Suprapubic skin (tissue), 4 donors: ENCODE results near the gene CLECL1.

ENCODE experiments used
- CTCF ChIP-seq, 2 donors: fragments of 200-600 bp in 1 of 2; fragments of 450-650 bp in 1 of 2; sonication (generic) in 1 of 2; IDR thresholded peaks; one replicate each; pipeline ENCODE4 v1.5.1; 2016 to 2019; ENCODE audit warnings: antibody characterized with exemption in 2 of 2, mild to moderate bottlenecking in 1 of 2, moderate library complexity in 1 of 2
- POLR2A ChIP-seq, 2 donors: fragments of 450-650 bp; IDR thresholded peaks; one replicate each; pipeline ENCODE4 v1.6.1; 2017; ENCODE audit warnings: antibody characterized with exemption in 2 of 2, mild to moderate bottlenecking in 2 of 2, moderate library complexity in 2 of 2
- POLR2AphosphoS5 ChIP-seq, 3 donors: sonication (generic); formaldehyde crosslinking; IDR thresholded peaks; one replicate each; pipeline ENCODE4 v1.6.1; 2017; ENCODE audit warnings: antibody characterized with exemption in 3 of 3

- TF ChIP-seq CTCF (IDR thresholded peaks at IDR 0.05), result no peak
- no peak for TF ChIP-seq POLR2A (IDR thresholded peaks at IDR 0.05)
- no peak for TF ChIP-seq POLR2AphosphoS5 (IDR thresholded peaks at IDR 0.05)
These were observed 47.0 kb downstream of the CLECL1 start for GRCh38 chr12:9685915-9686314.
